Activated CD4-positive, alpha-beta T cell treated with anti-CD3 and anti-CD28 coated beads, Interleukin-2, amount 10 ng/mL, durations not matched to agents 24 days and 14 days (primary cell): ENCODE measurements around the gene EMP1. TPM values are rescaled to one million over a fixed set of nuclear protein-coding genes. Genes with fewer than 3 reads are reported as not detected.

ENCODE experiments used
- DNase-seq: peaks from one replicate; pipeline ENCODE4 v3.0.0; 2022
- H3K27ac Mint-ChIP-seq: one replicate; pipeline ENCODE4 v1.8.0; 2022; ENCODE audit warnings: mild to moderate bottlenecking, mixed read lengths
- H3K27me3 Mint-ChIP-seq: one replicate; pipeline ENCODE4 v1.8.0; 2022; ENCODE audit warnings: mixed read lengths
- H3K36me3 Mint-ChIP-seq: one replicate; pipeline ENCODE4 v1.8.0; 2022; ENCODE audit warnings: low read depth, mild to moderate bottlenecking, mixed read lengths
- H3K4me1 Mint-ChIP-seq: one replicate; pipeline ENCODE4 v1.8.0; 2021; ENCODE audit warnings: mixed read lengths
- H3K4me3 Mint-ChIP-seq: one replicate; pipeline ENCODE4 v1.8.0; 2022; ENCODE audit warnings: mild to moderate bottlenecking, moderate library complexity, mixed read lengths
- H3K9me3 Mint-ChIP-seq: one replicate; pipeline ENCODE4 v1.8.0; 2021; ENCODE audit warnings: mixed read lengths
- intact Hi-C: fragments of 100-400 bp; cut with micrococcal nuclease; formaldehyde crosslinking; loops from one replicate; pipeline ENCODE4 v1.15.1; 2023
- total RNA-seq: library from RNA; stranded (reverse); gene quantifications from 2 replicates; pipeline ENCODE4 v1.2.3, GENCODE V29; 2022

The EMP1 gene
- total RNA-seq, 1 donor from 2014 or later = 22.2 TPM

DNA sequence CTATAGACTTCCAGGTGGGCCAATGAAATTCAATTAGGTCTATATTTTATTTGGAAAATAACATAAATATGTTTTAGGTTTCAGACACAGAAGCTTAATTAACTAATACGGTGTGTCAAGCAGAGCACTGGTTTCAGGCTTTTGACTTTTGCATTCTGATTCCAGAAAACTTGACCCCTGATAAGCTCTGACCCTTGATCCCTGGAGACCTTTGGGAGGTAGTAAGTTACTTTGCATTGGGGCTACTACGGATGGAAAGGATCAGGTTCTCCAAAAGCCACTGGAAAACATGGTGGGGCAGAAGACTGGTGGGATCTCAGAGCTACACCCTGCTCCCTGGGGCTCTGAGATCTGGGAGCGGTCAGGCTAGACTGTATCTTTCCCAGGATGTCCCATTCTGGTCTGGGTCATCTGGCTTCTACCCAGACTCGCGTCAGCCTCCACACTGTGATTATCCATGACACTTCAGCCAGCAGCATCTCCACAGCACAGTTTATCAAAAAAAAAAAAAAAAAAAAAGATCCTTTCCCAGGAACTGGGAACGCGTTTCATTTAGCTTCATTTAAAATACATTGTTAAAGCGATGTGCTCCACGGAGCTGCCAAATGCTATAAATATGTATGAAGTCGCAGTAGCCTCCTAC lies 17.8 kb upstream of the EMP1 start:
- Mint-ChIP-seq H3K4me3 (peak overlapping the region; percentile 73), H3K27ac (no peak overlapping the region), H3K4me1 (peaks cover 18% of the 10 kb centered on the region), H3K9me3 (no peaks in the 10 kb centered on the region), H3K36me3 (no peaks in the 10 kb centered on the region), H3K27me3 (peaks cover 41% of the 10 kb centered on the region)
- intact Hi-C loops = loop anchor here (1.0 to 10.0 kb wide), 2 partner anchors 18 to 364 kb away; partner anchors contain the start of genes DDX47 and EMP1
- DNase-seq = no peak

DNA sequence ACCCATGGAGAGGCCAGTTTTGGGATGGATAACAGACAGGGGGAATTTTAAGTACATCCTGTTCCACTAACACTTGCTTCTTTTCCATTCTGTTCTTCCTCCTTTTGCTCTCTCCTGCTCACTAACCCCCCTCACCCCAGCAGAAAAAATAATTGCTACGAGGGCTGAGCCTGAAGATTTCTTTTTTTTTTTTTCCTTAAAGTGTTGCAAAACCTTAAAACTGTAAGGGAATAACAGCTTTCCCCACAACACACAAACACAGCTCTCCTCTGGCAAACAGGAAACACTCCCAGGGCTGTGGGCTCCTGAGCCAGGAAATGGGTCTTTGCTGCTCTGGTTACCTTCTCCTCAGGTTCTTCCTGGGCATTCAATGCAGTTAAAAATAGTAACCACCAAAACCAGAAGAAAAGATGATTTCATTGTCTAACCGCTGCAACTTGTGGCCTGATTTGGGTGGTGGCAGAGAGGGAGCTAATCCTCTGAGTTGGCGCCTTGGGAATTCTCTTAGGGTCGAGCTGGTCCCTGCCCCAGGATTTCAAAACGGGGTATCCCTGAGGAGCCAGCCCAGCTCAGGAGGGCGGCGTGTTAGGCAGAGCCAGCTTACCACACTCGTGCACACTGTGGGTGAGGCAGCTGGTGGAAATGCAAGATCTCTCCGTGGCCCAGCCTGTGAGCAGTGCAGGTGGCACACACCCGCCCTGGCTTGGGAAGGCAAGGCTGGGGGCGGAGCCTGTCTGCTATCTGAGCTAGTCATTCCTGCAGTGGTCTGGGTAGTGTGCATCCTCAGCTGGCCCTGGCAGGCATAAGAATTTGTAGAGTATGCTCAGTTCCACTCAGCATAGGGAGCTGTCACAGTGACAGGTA lies 17.1 kb upstream of the EMP1 start:
- intact Hi-C loops = loop anchor here (1.0 to 10.0 kb wide), 2 partner anchors 17 to 365 kb away; partner anchors contain the start of genes DDX47 and EMP1
- H3K4me1 Mint-ChIP-seq = peaks cover 16% of the 10 kb centered on the region
- DNase-seq = peak; percentile 82
- H3K27me3 Mint-ChIP-seq = peaks cover 41% of the 10 kb centered on the region
- H3K4me3 Mint-ChIP-seq = peak overlapping the region; percentile 73
- peak overlapping the region; percentile 27 for H3K27ac Mint-ChIP-seq
- H3K9me3 Mint-ChIP-seq = no peaks in the 10 kb centered on the region
- no peaks in the 10 kb centered on the region for H3K36me3 Mint-ChIP-seq

DNA sequence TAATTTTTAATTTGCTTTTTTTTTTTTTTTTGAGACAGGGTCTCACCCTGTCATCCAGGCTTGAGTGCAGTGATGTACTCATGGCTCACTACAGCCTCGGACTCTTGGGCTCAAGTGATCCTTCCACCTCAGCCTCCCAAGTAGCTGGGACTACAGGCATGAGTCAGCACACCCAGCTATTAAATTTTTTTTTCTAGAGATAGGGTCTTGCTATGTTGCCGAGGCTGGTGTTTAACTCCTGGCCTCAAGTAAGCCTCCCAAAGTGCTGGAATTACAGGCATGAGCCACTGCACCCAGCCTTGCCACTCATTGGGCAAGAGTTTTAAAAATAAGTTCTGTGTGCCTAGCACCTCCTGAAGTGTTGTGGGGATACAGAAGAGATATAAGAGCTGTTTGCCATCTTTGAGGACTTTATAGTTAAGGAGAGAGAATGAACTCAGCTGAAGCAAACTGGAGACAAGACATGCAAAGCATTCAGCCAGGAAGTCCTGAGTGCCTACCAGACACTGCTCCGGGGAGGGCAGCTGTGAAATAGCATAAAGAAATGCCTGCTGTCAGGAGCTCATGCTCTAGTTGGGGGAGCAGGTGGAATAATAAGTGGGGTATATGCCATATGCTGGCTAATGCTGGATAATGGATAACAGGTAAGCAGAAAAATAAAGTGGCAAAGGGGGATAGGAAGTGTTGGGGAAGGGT lies 15.0 kb upstream of the EMP1 start:
- Mint-ChIP-seq H3K27ac (peak overlapping the region; percentile 16), H3K4me3 (no peak overlapping the region), H3K4me1 (peaks cover 16% of the 10 kb centered on the region), H3K36me3 (no peaks in the 10 kb centered on the region), H3K27me3 (peaks cover 33% of the 10 kb centered on the region), H3K9me3 (no peaks in the 10 kb centered on the region)
- no peak for DNase-seq
- intact Hi-C loops = no loop called here

DNA sequence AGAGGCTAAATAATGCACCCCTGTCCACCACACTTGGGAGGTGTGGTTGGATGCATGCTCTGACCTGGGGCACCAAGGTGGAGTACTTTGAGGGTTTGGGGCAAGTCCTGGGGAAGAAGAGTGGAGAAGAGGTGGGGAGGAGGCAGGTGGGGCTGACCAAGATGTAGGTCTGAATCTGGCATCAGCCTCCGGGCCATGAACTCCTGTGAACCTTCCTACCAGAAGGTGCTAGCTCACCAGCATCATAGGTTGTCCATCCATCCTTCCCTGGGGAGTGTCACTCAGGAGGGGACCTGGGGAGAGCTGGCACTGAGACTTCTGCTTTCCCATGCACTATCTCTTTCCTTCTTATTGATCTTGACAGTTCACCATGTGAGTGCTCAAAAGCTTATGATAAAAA lies 13.6 kb upstream of the EMP1 start:
- Mint-ChIP-seq H3K4me1 (peaks cover 24% of the 10 kb centered on the region), H3K27ac (no peak overlapping the region), H3K27me3 (peaks cover 29% of the 10 kb centered on the region), H3K36me3 (no peaks in the 10 kb centered on the region), H3K4me3 (no peak overlapping the region), H3K9me3 (no peaks in the 10 kb centered on the region)
- no peak for DNase-seq
- intact Hi-C loops = no loop called here

DNA sequence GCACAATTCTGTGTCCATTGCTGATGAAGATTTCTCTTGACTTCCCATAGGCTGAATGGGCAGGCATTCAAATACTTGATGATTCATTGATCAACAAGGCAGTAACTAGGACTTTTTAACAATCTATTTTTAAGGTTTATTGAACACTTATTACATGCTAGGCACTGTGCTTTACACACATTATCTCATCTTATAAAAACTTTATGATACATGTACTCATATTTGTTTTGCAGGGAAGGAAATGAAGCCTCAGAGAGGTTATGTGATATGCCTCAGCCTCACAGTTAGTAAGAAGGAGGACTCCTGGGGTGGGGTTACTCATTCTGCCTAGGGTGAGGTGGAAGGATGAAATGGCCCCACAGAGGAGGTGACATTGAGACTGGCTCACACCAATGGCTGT lies 12.9 kb upstream of the EMP1 start:
- no peak for DNase-seq
- H3K36me3 Mint-ChIP-seq = no peaks in the 10 kb centered on the region
- peaks cover 32% of the 10 kb centered on the region for H3K27me3 Mint-ChIP-seq
- H3K4me3 Mint-ChIP-seq = no peak overlapping the region
- no peaks in the 10 kb centered on the region for H3K9me3 Mint-ChIP-seq
- no peak overlapping the region for H3K27ac Mint-ChIP-seq
- intact Hi-C loops = no loop called here
- peaks cover 26% of the 10 kb centered on the region for H3K4me1 Mint-ChIP-seq

DNA sequence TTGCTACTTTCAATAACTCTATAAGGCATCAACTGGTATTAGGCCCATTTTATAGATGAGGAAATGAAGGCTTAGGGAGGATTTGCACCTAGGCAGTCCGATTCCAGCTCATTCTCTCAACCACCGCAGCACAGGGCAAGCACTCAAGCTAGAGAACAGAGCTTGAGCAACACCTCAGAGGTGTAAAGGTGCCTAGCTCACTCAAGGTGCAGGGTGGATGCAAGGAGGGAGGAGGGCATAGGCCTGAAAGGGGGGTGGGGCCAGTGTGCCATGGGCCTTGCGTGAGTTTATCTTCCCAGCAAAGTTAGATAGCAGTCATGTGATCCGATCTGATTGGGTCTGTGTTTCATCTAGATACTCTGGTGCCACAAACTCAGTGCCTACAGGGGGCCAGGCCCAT lies 10.2 kb upstream of the EMP1 start:
- H3K27ac Mint-ChIP-seq = no peak overlapping the region
- peaks cover 14% of the 10 kb centered on the region for H3K4me1 Mint-ChIP-seq
- peaks cover 35% of the 10 kb centered on the region for H3K27me3 Mint-ChIP-seq
- DNase-seq = no peak
- no peaks in the 10 kb centered on the region for H3K9me3 Mint-ChIP-seq
- intact Hi-C loops = no loop called here
- no peak overlapping the region for H3K4me3 Mint-ChIP-seq
- no peaks in the 10 kb centered on the region for H3K36me3 Mint-ChIP-seq

DNA sequence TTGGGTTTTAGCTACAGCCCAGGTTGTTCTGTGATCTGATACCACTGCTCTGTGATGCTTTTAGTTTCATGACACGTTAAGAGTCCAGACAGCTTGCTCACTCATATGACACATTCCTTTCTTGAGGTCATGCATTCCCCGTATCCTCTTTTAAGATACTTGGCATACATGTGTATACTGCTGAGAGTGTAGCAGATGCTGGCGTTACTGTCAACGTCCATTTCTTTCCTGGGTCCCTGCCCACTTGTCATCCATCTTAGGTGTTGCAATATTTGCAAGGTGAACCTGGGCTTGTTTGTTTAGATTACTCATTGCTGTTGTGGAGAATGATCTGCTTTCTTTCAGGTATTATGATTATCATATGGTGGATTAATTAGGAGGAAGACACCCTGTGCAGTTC lies 9.1 kb upstream of the EMP1 start:
- Mint-ChIP-seq H3K27ac (no peak overlapping the region), H3K4me1 (peaks cover 11% of the 10 kb centered on the region), H3K4me3 (no peak overlapping the region), H3K36me3 (no peaks in the 10 kb centered on the region), H3K27me3 (peaks cover 33% of the 10 kb centered on the region), H3K9me3 (no peaks in the 10 kb centered on the region)
- no peak for DNase-seq
- intact Hi-C loops = no loop called here

DNA sequence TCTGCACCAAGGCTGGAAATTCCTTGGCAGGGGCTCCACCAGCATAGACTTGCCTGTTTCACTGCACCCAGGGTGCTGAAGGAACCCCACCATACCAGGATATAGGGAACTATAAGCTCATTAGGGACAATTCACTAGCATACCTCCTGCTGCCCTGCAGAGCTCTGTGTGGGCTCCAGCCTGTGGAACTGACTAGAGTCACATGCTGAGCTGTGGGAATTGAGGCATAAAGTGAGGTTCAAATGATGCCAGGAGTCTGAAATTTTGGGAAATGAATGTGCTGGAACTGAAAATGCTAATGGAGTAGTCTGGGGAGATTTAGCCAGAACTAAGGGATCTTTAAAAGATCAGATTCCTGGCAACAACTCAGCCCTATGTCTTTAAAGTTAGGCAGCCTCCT lies 7.3 kb upstream of the EMP1 start:
- no peak overlapping the region for H3K27ac Mint-ChIP-seq
- no peaks in the 10 kb centered on the region for H3K9me3 Mint-ChIP-seq
- peaks cover 10% of the 10 kb centered on the region for H3K4me1 Mint-ChIP-seq
- H3K36me3 Mint-ChIP-seq = no peaks in the 10 kb centered on the region
- H3K4me3 Mint-ChIP-seq = no peak overlapping the region
- DNase-seq = no peak
- intact Hi-C loops = no loop called here
- peaks cover 36% of the 10 kb centered on the region for H3K27me3 Mint-ChIP-seq

DNA sequence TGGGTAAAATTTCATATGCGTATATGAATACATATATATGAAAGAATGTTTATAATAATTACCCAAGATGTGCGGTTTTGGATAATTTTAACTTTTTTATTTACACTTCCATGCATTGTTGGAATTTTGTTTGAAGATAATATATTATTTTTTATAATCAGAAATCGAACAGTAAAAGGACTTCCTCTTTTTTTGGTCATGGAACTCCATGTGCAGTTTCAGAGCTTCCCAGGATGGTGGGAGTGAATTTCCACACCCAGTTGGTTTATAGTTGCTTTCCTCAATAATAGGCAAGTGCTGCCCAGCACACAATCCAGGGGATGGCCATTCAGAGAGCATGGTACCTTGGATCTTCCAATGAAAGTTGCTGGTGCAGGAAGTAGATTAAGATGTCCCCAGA lies 6.3 kb upstream of the EMP1 start:
- Mint-ChIP-seq H3K9me3 (no peaks in the 10 kb centered on the region), H3K27me3 (peaks cover 36% of the 10 kb centered on the region), H3K4me1 (peaks cover 12% of the 10 kb centered on the region), H3K27ac (no peak overlapping the region), H3K36me3 (no peaks in the 10 kb centered on the region), H3K4me3 (no peak overlapping the region)
- intact Hi-C loops = no loop called here
- DNase-seq = no peak

DNA sequence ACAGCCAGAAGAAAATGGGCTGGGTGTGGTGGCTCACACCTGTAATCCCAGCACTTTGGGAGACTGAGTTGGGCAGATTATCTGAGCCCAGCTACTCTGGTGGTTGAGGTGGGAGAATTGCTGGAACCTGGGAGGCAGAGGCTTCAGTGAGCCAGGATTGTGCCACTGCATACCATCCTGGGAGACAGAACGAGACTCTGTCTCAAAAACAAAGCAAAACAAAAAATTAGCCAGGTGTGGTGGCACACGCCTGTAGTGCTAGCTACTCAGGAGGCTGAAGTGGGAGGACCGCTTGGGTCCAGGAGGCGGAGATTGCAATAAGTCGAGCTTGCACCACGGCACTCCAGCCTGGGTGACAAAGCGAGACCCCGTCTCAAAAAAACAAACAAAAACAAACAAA lies 3.8 kb upstream of the EMP1 start:
- H3K4me1 Mint-ChIP-seq = peaks cover 24% of the 10 kb centered on the region
- peaks cover 37% of the 10 kb centered on the region for H3K27me3 Mint-ChIP-seq
- H3K4me3 Mint-ChIP-seq = no peak overlapping the region
- intact Hi-C loops = no loop called here
- no peaks in the 10 kb centered on the region for H3K36me3 Mint-ChIP-seq
- H3K9me3 Mint-ChIP-seq = no peaks in the 10 kb centered on the region
- DNase-seq = no peak
- H3K27ac Mint-ChIP-seq = no peak overlapping the region

DNA sequence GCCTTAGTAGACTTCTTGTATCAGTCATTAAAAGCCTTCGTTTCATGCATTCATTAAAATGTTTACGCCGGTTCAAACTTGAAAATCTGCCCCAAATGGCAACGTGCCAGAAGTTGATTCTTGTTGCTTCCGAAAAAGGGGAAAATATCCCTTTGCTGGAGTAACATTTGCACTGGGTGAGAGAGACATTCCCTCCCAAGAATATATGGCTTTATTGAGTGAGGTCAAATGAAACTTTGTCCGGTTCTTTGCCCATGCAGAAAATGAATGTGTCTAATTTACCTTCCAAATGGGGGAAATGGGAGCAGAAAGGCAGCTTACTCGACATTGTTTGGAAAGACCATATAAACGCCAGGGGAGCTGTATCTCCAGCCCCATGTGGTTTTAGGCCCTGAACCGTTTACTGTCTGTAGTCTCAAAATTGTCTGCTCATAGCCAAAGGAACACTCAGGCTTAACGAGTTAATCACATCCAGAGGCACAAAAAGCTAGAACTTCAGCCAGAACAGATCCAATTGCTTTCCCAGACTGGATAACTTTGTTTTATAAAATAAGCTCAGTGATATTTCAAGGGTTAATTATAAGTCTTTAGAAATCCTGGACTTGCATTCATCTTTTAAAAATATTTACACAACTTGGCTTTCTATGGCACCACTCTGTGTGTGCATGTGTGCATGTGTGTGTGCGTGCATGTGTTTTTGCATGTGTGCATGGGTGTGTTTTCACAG lies 2.9 kb upstream of the EMP1 start:
- H3K4me3 Mint-ChIP-seq = no peak overlapping the region
- peaks cover 34% of the 10 kb centered on the region for H3K27me3 Mint-ChIP-seq
- intact Hi-C loops = no loop called here
- no peaks in the 10 kb centered on the region for H3K9me3 Mint-ChIP-seq
- H3K27ac Mint-ChIP-seq = no peak overlapping the region
- peaks cover 27% of the 10 kb centered on the region for H3K4me1 Mint-ChIP-seq
- H3K36me3 Mint-ChIP-seq = no peaks in the 10 kb centered on the region
- no peak for DNase-seq

DNA sequence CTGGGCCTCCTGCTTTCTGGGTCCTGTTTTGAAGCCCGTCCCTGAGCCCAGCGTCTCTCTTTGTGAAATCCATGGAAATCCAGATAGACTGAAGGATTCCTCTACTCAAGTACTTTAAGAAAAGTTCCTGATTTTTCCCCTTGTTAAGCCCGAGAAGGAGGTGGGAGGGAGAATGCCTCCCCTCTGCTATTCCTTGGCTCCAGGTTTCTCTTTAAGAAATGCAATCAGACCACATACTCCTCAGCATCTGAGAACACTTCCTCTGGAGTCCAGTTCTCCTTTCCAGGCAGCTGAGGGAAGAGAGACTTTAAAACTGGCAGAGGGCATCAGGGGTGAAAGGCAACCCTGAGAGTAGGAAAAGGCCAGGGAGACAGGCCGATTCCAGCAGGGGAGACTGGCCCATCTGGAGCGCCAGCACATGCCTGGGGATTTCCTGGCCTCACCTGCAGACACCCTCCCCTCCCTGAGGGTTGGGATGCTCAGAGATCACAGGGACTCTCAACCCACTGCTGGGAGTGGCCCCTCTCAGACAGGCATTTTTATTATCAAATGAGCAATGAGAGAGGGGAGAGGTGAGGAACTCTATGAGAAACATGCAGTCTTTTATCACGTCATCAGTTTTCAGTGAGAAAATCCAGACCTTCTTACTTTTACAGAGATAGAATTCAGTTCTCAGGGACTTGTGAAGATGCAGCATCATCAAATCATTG lies 2.0 kb upstream of the EMP1 start:
- Mint-ChIP-seq H3K4me3 (no peak overlapping the region), H3K27ac (no peak overlapping the region), H3K9me3 (no peaks in the 10 kb centered on the region), H3K36me3 (no peaks in the 10 kb centered on the region), H3K27me3 (peaks cover 28% of the 10 kb centered on the region), H3K4me1 (peaks cover 27% of the 10 kb centered on the region)
- no peak for DNase-seq
- intact Hi-C loops = no loop called here

DNA sequence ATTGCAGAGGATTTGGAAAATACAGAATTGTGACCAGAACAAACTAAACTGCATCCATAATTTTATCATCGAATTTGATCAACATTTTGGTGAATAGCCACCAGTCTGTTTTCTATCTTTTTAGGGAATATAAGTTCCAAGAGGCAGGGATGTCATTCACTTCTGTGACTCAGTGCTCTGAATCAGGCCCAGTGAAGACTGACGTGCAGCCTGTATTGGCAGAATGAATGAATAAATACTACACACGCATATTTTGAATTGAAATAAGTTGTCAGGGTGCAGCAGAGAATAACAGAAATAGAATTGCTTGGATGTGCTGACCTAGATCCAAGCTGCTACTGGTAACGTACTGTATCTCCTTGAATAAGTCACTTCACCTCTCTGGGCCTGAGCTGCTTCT lies 1.3 kb upstream of the EMP1 start:
- no peaks in the 10 kb centered on the region for H3K9me3 Mint-ChIP-seq
- DNase-seq = no peak
- peaks cover 27% of the 10 kb centered on the region for H3K4me1 Mint-ChIP-seq
- intact Hi-C loops = no loop called here
- no peaks in the 10 kb centered on the region for H3K36me3 Mint-ChIP-seq
- H3K27ac Mint-ChIP-seq = peak overlapping the region; percentile 86
- H3K4me3 Mint-ChIP-seq = peak overlapping the region; percentile 81
- peaks cover 27% of the 10 kb centered on the region for H3K27me3 Mint-ChIP-seq
